HepG2 (cell line): Measurements from ENCODE around the gene BCL2. TPM values are rescaled to one million over a fixed set of nuclear protein-coding genes. Genes with fewer than 3 reads are reported as not detected.
"Not testable (repeated sequence)": the region's sequence is repeated elsewhere in the genome, so short reads cannot be mapped to it uniquely, and the experiment has no call there.

ENCODE experiments used
- ATAC-seq: fragments of 200-7000 bp; cut with Tn5 transposase; 3 replicates; pipeline ENCODE4 v1.9.1; 2020; ENCODE audit warnings: mild to moderate bottlenecking, moderate library complexity
- BruUV-seq: library from RNA; stranded (reverse); fragments of 400-500 nt; replicated peaks from 2 replicates; lab custom pipeline; 2021; lab: Mats Ljungman, UMichigan
- CTCF ChIA-PET: fragments of 300-600 bp; formaldehyde crosslinking; extraction: SDS; loops from one replicate; lab custom pipeline; 2021; ENCODE audit warnings: low total read pairs, inconsistent platforms, low intra/inter-chr PET ratio; lab: Yijun Ruan, JAX
- POLR2A ChIA-PET: fragments of 350-600 bp; sonication (Branson Sonifier 250); formaldehyde crosslinking; loops from one replicate; lab custom pipeline; 2020; ENCODE audit warnings: antibody characterized with exemption, inconsistent platforms; lab: Yijun Ruan, JAX
- DNase-seq: peaks from one replicate; pipeline ENCODE4 v3.0.0-alpha.2; 2015; ENCODE audit warnings: low spot score
- FAIRE-seq: peaks from 3 replicates; lab custom pipeline; 2011; peaks lifted over from hg19 to GRCh38; lab: Jason Lieb, UNC
- H2AFZ ChIP-seq: one replicate; pipeline ENCODE4 v1.6.1; 2011; ENCODE audit warnings: low read length, inconsistent platforms
- H3K27ac ChIP-seq: fragments of 300-600 bp; 3 replicates; pipeline ENCODE4 v1.8.0; 2011; ENCODE audit warnings: mixed run types, mild to moderate bottlenecking, mixed read lengths, low read length, inconsistent platforms; ENCODE audit not compliant: insufficient read depth; ENCODE audit errors: extremely low read length
- H3K27me3 ChIP-seq, 2 experiments: fragments of 200-600 bp in 1 of 2; 2 replicates in 1 of 2; 3 replicates in 1 of 2; pipeline versions ENCODE4 v1.6.0 to v1.8.0; 2011; ENCODE audit warnings: low read length in 2 of 2, mild to moderate bottlenecking in 2 of 2, moderate library complexity in 2 of 2, inconsistent platforms in 1 of 2; ENCODE audit not compliant: insufficient read depth in 2 of 2, control insufficient read depth in 1 of 2
- H3K36me3 ChIP-seq, 2 experiments: fragments of 200-600 bp in 1 of 2; replicated peaks in 1 of 2; 2 replicates in 1 of 2; 3 replicates in 1 of 2; pipeline versions ENCODE4 v1.5.1 to v1.8.0; 2011; ENCODE audit warnings: low read length in 2 of 2, inconsistent platforms in 1 of 2; ENCODE audit not compliant: insufficient read depth in 2 of 2, control insufficient read depth in 1 of 2
- H3K4me1 ChIP-seq: 2 replicates; pipeline ENCODE4 v1.5.1; 2012; ENCODE audit warnings: low read length, inconsistent platforms; ENCODE audit not compliant: insufficient read depth
- H3K4me2 ChIP-seq: 2 replicates; pipeline ENCODE4 v1.6.0; 2011; ENCODE audit warnings: low read depth, low read length, inconsistent platforms
- H3K4me3 ChIP-seq, 3 experiments: fragments of 200-600 bp in 1 of 3; sonication (generic), shearing (Covaris generic) in 1 of 3; replicated peaks in 1 of 3; 2 replicates each; pipeline ENCODE4 v1.5.1; 2011 to 2016; ENCODE audit warnings: low read length in 3 of 3, inconsistent platforms in 2 of 3, low read depth in 2 of 3, mild to moderate bottlenecking in 2 of 3, control low read depth in 1 of 3, mixed read lengths in 1 of 3; ENCODE audit not compliant: insufficient read depth in 1 of 3
- H3K79me2 ChIP-seq: one replicate; pipeline ENCODE4 v1.6.1; 2011; ENCODE audit warnings: low read length, inconsistent platforms; ENCODE audit not compliant: insufficient read depth
- H3K9ac ChIP-seq: 2 replicates; pipeline ENCODE4 v1.6.0; 2011; ENCODE audit warnings: mild to moderate bottlenecking, low read depth, low read length, inconsistent platforms; ENCODE audit not compliant: insufficient read depth
- H3K9me3 ChIP-seq: 2 replicates; pipeline ENCODE4 v1.5.1; 2012; ENCODE audit warnings: mild to moderate bottlenecking, low read length
- H4K20me1 ChIP-seq: 2 replicates; pipeline ENCODE4 v1.6.0; 2011; ENCODE audit warnings: inconsistent platforms, mild to moderate bottlenecking, low read length, moderate library complexity; ENCODE audit not compliant: insufficient read depth
- AKAP8 ChIP-seq: sonication (generic); formaldehyde crosslinking; IDR thresholded peaks from 2 replicates; pipeline ENCODE4 v1.5.1; 2020; ENCODE audit warnings: mild to moderate bottlenecking, missing genetic modification reagents
- CAMTA2 ChIP-seq: sonication (generic); formaldehyde crosslinking; IDR thresholded peaks from 2 replicates; pipeline ENCODE4 v1.4.0; 2020; ENCODE audit warnings: mild to moderate bottlenecking, missing genetic modification reagents, borderline replicate concordance
- GPN1 ChIP-seq: sonication (generic); formaldehyde crosslinking; IDR thresholded peaks from 2 replicates; pipeline ENCODE4 v1.5.1; 2020; ENCODE audit warnings: missing genetic modification reagents, borderline replicate concordance
- NR1H2 ChIP-seq: sonication (generic); formaldehyde crosslinking; IDR thresholded peaks from 2 replicates; pipeline ENCODE4 v1.8.1; 2022; ENCODE audit warnings: low read depth, missing genetic modification reagents, borderline replicate concordance
- TMF1 ChIP-seq: sonication (generic); formaldehyde crosslinking; IDR thresholded peaks from 2 replicates; pipeline ENCODE4 v1.8.1; 2022; ENCODE audit warnings: low read depth, missing genetic modification reagents
- ZNF607 ChIP-seq: sonication (generic); formaldehyde crosslinking; IDR thresholded peaks from 2 replicates; pipeline ENCODE4 v1.5.1; 2020; ENCODE audit warnings: missing genetic modification reagents, mild to moderate bottlenecking, borderline replicate concordance
- WGBS: methylation state at CpG from one replicate; pipeline ENCODE4 v1.1.6; 2017; ENCODE audit warnings: low lambda C conversion rate; 5-methylcytosine and 5-hydroxymethylcytosine counted together
- in situ Hi-C: cut with HindIII; loops from 2 replicates; pipeline ENCODE4 v1.10.0; 2017; ENCODE audit warnings: low pct_unique_long_range_greater_than_20kb; ENCODE audit not compliant: extremely low pct_ligation_motif_present
- intact Hi-C: fragments of 100-400 bp; cut with micrococcal nuclease; formaldehyde crosslinking; loops from one replicate; pipeline ENCODE4 v1.10.0; 2022; ENCODE audit not compliant: unreplicated experiment
- polyA plus RNA-seq, 8 experiments: library from polyadenylated mRNA; depleted of rRNA in 3 of 8; stranded (reverse) in 7 of 8; unstranded in 1 of 8; fragments of >200 nt; fragmentation: Illumina TruSeq in 4 of 8; extraction: Trizol in 4 of 8; gene quantifications; 2 replicates each; pipeline versions ENCODE4 v1.2.1 to v1.2.3, GENCODE V29; 2011 to 2016; ENCODE audit warnings: low read depth in 4 of 8, missing spikeins in 1 of 8, mixed read lengths in 1 of 8; ENCODE audit not compliant: insufficient read depth in 1 of 8
- total RNA-seq, 5 experiments: library from RNA; depleted of rRNA; stranded (reverse); fragments of >200 nt; fragmentation: Illumina TruSeq; extraction: Trizol; gene quantifications; 2 replicates each; pipeline ENCODE4 v1.2.3, GENCODE V29; 2016; ENCODE audit warnings: low read depth in 1 of 5

Gene BCL2
- total and polyA plus RNA-seq, 2 of the 13 experiments (the other 11 are each of a cell fraction or from before 2014, with no cell fraction given) = 0.07 to 0.53 TPM

- no peak for TF ChIP-seq ZNF607
Observed at GRCh38 chr18:63363951-63364350, 44.4 kb upstream of the BCL2 start (continued).

GRCh38 chr18:63363420-63363819 is 43.9 kb upstream of the BCL2 start:
- H3K9ac ChIP-seq, ATAC-seq, H3K27me3 ChIP-seq, in situ Hi-C loops, H3K27ac ChIP-seq, BruUV-seq, H2AFZ ChIP-seq, FAIRE-seq, H3K9me3 ChIP-seq, DNase-seq, CTCF ChIA-PET, H3K4me3 ChIP-seq, intact Hi-C loops, POLR2A ChIA-PET, H3K4me2 ChIP-seq: not testable (repeated sequence)
- Histone ChIP-seq H4K20me1 (peaks cover 12% of the 10 kb centered on the region), H3K36me3 (peaks cover 5 to 34% of the 10 kb centered on the region in 2 experiments; a peak in 4 of 5 replicates), H3K79me2 (peaks cover 39% of the 10 kb centered on the region), H3K4me1 (peaks cover 22% of the 10 kb centered on the region)
- no CpG with 5 or more reads among the region's 2 CpGs for WGBS

- Histone ChIP-seq H3K4me1 (no peaks in the 10 kb centered on the region), H3K27me3 (no peaks in the 10 kb centered on the region), H4K20me1 (no peaks in the 10 kb centered on the region), H3K4me3 (no peak overlapping the region), H3K9ac (no peak overlapping the region), H3K27ac (no peak overlapping the region), H2AFZ (no peak overlapping the region), H3K36me3 (peaks cover 20 to 59% of the 10 kb centered on the region in 2 experiments), H3K9me3 (no peaks in the 10 kb centered on the region), H3K79me2 (no peaks in the 10 kb centered on the region), H3K4me2 (no peak overlapping the region)
- ChIA-PET POLR2A (interaction anchor here (1.0 to 1.4 kb wide), 2 partner anchors 10 to 11 kb away, joined by 3 to 5 read pairs; partner anchors contain the start of gene KDSR), CTCF (no interaction called here)
- in situ Hi-C loops (no loop called here), intact Hi-C loops (no loop called here)
- DNase-seq = no peak
- no peak for FAIRE-seq
- WGBS = 96% methylated on average over 7 of the region's 7 CpGs
- no peak for TF ChIP-seq CAMTA2 (CRISPR knock-in tag)
- no peak for TF ChIP-seq GPN1 (CRISPR knock-in tag)
- no peak for TF ChIP-seq TMF1 (CRISPR knock-in tag)
- no peak for TF ChIP-seq NR1H2 (CRISPR knock-in tag)
- no peak for TF ChIP-seq AKAP8 (CRISPR knock-in tag)
- ATAC-seq = no peak
- no TSS peak for BruUV-seq
Observed at GRCh38 chr18:63356272-63356896, 36.8 kb upstream of the BCL2 start.
